ENCODE data around the gene ACHE.

DNA sequence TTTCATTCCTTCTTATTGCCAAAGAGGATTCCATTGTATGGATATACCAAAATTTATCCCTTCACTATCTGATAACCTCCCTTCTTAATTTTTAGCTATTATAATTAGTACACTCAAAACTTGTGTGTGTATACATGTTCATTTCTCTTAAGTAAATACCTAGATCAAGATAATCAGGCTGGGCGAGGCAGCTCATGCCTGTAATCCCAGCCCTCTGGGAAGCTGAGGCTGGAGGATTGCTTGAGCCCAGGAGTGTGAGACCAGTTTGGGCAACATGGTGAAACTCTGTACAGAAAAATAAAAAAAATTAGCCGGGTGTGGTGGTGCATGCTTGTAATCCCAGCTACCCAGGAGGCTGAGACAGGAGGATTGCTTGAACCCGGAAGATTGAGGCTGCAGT lies 15.8 kb upstream of the ACHE start:
- no peak for TF ChIP-seq SALL2 (CRISPR knock-in tag; IDR thresholded peaks at IDR 0.05)
- no peak for TF ChIP-seq MEF2D (CRISPR knock-in tag; IDR thresholded peaks at IDR 0.05)
- no peak for TF ChIP-seq RELA (CRISPR knock-in tag; IDR thresholded peaks at IDR 0.05)
- no peak for TF ChIP-seq POLR2A (IDR thresholded peaks at IDR 0.05; ENCODE audit: insufficient read depth in 1 of 2, low read depth in 2 of 2, low read length in 2 of 2)

Data from HepG2 (cell line).